HL-60 (cell line): Measurements from ENCODE around the gene USP1.
A peak's percentile ranks its signal among the peaks of the same experiment; 100 is the strongest.

Experiments used
- DNase-seq, 2 experiments: peaks; one replicate each; pipeline ENCODE4 v3.0.0-alpha.2; 2010 to 2020; ENCODE audit warnings: low read depth in 1 of 2, low spot score in 1 of 2
- H3K27ac ChIP-seq: fragments of 250-450 bp; sonication (Bioruptor Pico); replicated peaks from 2 replicates; pipeline ENCODE4 v1.5.1; 2020; ENCODE audit warnings: mild to moderate bottlenecking, moderate library complexity
- H3K27me3 ChIP-seq: fragments of 250-450 bp; sonication (Bioruptor Pico); 2 replicates; pipeline ENCODE4 v1.5.1; 2021; ENCODE audit warnings: mild to moderate bottlenecking, moderate library complexity; ENCODE audit not compliant: insufficient read depth, poor library complexity, severe bottlenecking
- H3K4me3 ChIP-seq: replicated peaks from 2 replicates; pipeline ENCODE4 v1.5.1; 2011; ENCODE audit warnings: mild to moderate bottlenecking, control low read depth, low read length; ENCODE audit not compliant: insufficient read depth
- CTCF ChIP-seq: IDR thresholded peaks from one replicate; pipeline ENCODE4 v1.5.1; 2011; ENCODE audit warnings: low read length, control low read depth, inconsistent platforms; ENCODE audit not compliant: insufficient read depth
- GABPA ChIP-seq: IDR thresholded peaks from 2 replicates; pipeline ENCODE4 v1.6.1; 2012; ENCODE audit warnings: low read depth
- POLR2AphosphoS5 ChIP-seq: IDR thresholded peaks from 2 replicates; pipeline ENCODE4 v1.6.1; 2012; ENCODE audit warnings: low read depth
- SPI1 ChIP-seq: IDR thresholded peaks from 2 replicates; pipeline ENCODE4 v1.6.1; 2012; ENCODE audit warnings: low read depth, mild to moderate bottlenecking, borderline replicate concordance
- TF ChIP-seq, protein P1 (sequence below): IDR thresholded peaks from 2 replicates; pipeline ENCODE4 v1.6.1; 2012; ENCODE audit warnings: low read depth; ENCODE audit not compliant: insufficient replicate concordance

USP1 gene

GRCh38 chr1:62405247-62405646 lies 31.6 kb upstream of the USP1 start:
- TF ChIP-seq GABPA: no peak
- TF ChIP-seq, protein P1, sequence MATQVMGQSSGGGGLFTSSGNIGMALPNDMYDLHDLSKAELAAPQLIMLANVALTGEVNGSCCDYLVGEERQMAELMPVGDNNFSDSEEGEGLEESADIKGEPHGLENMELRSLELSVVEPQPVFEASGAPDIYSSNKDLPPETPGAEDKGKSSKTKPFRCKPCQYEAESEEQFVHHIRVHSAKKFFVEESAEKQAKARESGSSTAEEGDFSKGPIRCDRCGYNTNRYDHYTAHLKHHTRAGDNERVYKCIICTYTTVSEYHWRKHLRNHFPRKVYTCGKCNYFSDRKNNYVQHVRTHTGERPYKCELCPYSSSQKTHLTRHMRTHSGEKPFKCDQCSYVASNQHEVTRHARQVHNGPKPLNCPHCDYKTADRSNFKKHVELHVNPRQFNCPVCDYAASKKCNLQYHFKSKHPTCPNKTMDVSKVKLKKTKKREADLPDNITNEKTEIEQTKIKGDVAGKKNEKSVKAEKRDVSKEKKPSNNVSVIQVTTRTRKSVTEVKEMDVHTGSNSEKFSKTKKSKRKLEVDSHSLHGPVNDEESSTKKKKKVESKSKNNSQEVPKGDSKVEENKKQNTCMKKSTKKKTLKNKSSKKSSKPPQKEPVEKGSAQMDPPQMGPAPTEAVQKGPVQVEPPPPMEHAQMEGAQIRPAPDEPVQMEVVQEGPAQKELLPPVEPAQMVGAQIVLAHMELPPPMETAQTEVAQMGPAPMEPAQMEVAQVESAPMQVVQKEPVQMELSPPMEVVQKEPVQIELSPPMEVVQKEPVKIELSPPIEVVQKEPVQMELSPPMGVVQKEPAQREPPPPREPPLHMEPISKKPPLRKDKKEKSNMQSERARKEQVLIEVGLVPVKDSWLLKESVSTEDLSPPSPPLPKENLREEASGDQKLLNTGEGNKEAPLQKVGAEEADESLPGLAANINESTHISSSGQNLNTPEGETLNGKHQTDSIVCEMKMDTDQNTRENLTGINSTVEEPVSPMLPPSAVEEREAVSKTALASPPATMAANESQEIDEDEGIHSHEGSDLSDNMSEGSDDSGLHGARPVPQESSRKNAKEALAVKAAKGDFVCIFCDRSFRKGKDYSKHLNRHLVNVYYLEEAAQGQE: no peak
- TF ChIP-seq POLR2AphosphoS5: no peak
- no peak for TF ChIP-seq CTCF
- no peak for TF ChIP-seq SPI1
- no peak overlapping the region for H3K27ac ChIP-seq
- no peak for DNase-seq
- no peaks in the 10 kb centered on the region for H3K27me3 ChIP-seq
- no peak overlapping the region for H3K4me3 ChIP-seq

GRCh38 chr1:62406576-62406975 lies 30.3 kb upstream of the USP1 start:
- H3K27me3 ChIP-seq: no peaks in the 10 kb centered on the region
- H3K27ac ChIP-seq: no peak overlapping the region
- no peak for DNase-seq
- no peak for TF ChIP-seq GABPA
- TF ChIP-seq POLR2AphosphoS5: no peak
- TF ChIP-seq, protein P1: no peak
- TF ChIP-seq CTCF: no peak
- TF ChIP-seq SPI1: no peak
- H3K4me3 ChIP-seq: no peak overlapping the region

DNA sequence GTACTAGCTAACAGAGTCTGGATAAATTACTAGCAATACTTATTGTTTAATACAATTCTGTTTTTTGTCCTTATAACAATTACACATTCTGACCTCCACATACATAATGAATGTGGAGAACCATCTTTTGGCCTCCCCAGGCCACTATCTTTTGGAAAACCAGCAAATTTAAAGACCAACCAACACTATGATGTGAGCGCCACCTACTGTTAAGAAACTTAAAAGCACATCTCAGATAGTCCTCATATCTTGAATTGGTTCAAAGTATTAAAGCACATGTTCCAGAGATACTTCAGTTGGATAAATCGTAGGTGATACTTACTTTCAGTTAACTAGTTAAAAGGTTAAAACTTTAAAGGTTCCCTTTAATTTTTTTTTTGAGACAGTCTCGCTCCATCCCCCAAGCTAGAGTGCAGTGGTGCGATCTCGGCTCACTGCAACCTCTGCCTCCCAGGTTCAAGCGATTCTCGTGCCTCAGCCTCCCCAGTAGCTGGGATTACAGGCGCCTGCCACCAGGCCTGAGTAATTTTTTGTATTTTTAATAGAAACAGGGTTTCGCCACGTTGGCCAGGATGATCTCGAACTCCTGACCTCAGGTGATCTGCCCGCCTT lies 29.3 kb upstream of the USP1 start:
- H3K27ac ChIP-seq: no peak overlapping the region
- no peaks in the 10 kb centered on the region for H3K27me3 ChIP-seq
- peak; percentile 26 for TF ChIP-seq CTCF
- TF ChIP-seq, protein P1: no peak
- no peak overlapping the region for H3K4me3 ChIP-seq
- DNase-seq: peak in 1 of 2 experiments; percentile 16
